HG03045 (cell line): ENCODE measurements around the gene SELENOO.

ENCODE experiments used
- ATAC-seq: cut with Tn5 transposase; IDR thresholded peaks from one replicate; pipeline ENCODE4 v1.9.1; 2021; ENCODE audit warnings: mild to moderate bottlenecking, moderate library complexity; ENCODE audit not compliant: unreplicated experiment

SELENOO gene

GRCh38 chr22:50232481-50233151 is 31.8 kb downstream of the SELENOO start:
- ATAC-seq: no peak

GRCh38 chr22:50233223-50233622 is 32.4 kb downstream of the SELENOO start:
- no peak for ATAC-seq

GRCh38 chr22:50236731-50237409 is 36.1 kb downstream of the SELENOO start:
- no peak for ATAC-seq

GRCh38 chr22:50238755-50239154 is 37.9 kb downstream of the SELENOO start:
- no peak for ATAC-seq

- ATAC-seq: no peak
Observed at GRCh38 chr22:50242406-50242949, 41.7 kb downstream of the SELENOO start.

GRCh38 chr22:50243685-50244419 is 43.0 kb downstream of the SELENOO start:
- ATAC-seq: no peak

GRCh38 chr22:50244420-50245213 is 43.8 kb downstream of the SELENOO start, which contains the start of gene TUBGCP6:
TUBGCP6 (minus strand) TSS chr22:50245023; CDS start chr22:50244459, 564 bp downstream.
- peak; percentile 71 for ATAC-seq

GRCh38 chr22:50245214-50246072 is 44.6 kb downstream of the SELENOO start:
- no peak for ATAC-seq

- ATAC-seq: no peak
Observed at GRCh38 chr22:50246242-50247175, 45.7 kb downstream of the SELENOO start.

GRCh38 chr22:50247748-50248147 is 46.9 kb downstream of the SELENOO start:
- ATAC-seq: no peak

GRCh38 chr22:50248196-50249081 is 47.6 kb downstream of the SELENOO start:
- no peak for ATAC-seq

- ATAC-seq: no peak
Observed at GRCh38 chr22:50249341-50250248, 48.8 kb downstream of the SELENOO start.

GRCh38 chr22:50250249-50250554 is 49.4 kb downstream of the SELENOO start:
- no peak for ATAC-seq

- ATAC-seq: peak; percentile 55
Observed at GRCh38 chr22:50250555-50251476, 50.0 kb downstream of the SELENOO start, which contains the start of gene HDAC10. HDAC10 (minus strand) TSS chr22:50251265; CDS start chr22:50251032, 233 bp downstream.

- ATAC-seq: no peak
Observed at GRCh38 chr22:50251477-50252081, 50.8 kb downstream of the SELENOO start.
